B cell (primary cell): ENCODE results near the gene IL12RB1. TPM values are rescaled to one million over a fixed set of nuclear protein-coding genes. Genes with fewer than 3 reads are reported as not detected.

ENCODE experiments used
- ATAC-seq: fragments of 200-7000 bp; cut with Tn5 transposase; one replicate; pipeline ENCODE4 v1.10.0; 2021; ENCODE audit warnings: low read depth, mild to moderate bottlenecking, moderate number of reproducible peaks, moderate library complexity
- CTCF ChIA-PET: fragments of 350-600 bp; sonication (Branson Sonifier 250); formaldehyde crosslinking; loops from one replicate; lab custom pipeline; 2021; ENCODE audit warnings: antibody characterized with exemption, inconsistent platforms; lab: Charles Lee
- POLR2A ChIA-PET: fragments of 350-600 bp; sonication (Branson Sonifier 250); formaldehyde crosslinking; loops from one replicate; lab custom pipeline; 2021; ENCODE audit warnings: antibody characterized with exemption; lab: Charles Lee
- DNase-seq: peaks from one replicate; pipeline ENCODE4 v3.0.0; 2013
- H2AFZ ChIP-seq: 2 replicates; pipeline ENCODE4 v1.6.1; 2012; ENCODE audit warnings: mild to moderate bottlenecking, low read depth, low read length; ENCODE audit not compliant: insufficient read depth, poor library complexity, severe bottlenecking
- H3K27ac ChIP-seq, 2 donors: 1 replicate in 1 of 2; 2 replicates in 1 of 2; pipeline ENCODE4 v1.5.1; 2012 to 2013; ENCODE audit warnings: low read length in 2 of 2, mild to moderate bottlenecking in 2 of 2, moderate library complexity in 1 of 2
- H3K27me3 ChIP-seq, 4 experiments: fragments of 200-600 bp in 1 of 4; sonication (generic) in 1 of 4; replicated peaks in 1 of 4; 1 replicate in 2 of 4; 2 replicates in 2 of 4; pipeline versions ENCODE4 v1.6.1 to v1.7.0; 2013 to 2016; ENCODE audit warnings: low read length in 3 of 4, mild to moderate bottlenecking in 2 of 4, mixed read lengths in 1 of 4, moderate library complexity in 1 of 4; ENCODE audit not compliant: insufficient read depth in 4 of 4, control insufficient read depth in 3 of 4; ENCODE audit errors: control extremely low read depth in 1 of 4
- H3K36me3 ChIP-seq, 2 experiments: replicated peaks in 1 of 2; 1 replicate in 1 of 2; 2 replicates in 1 of 2; pipeline versions ENCODE4 v1.6.1 to v1.7.1; 2013; ENCODE audit warnings: low read length in 1 of 2; ENCODE audit not compliant: insufficient read depth in 2 of 2, control insufficient read depth in 1 of 2; ENCODE audit errors: control extremely low read depth in 1 of 2, extremely low read depth in 1 of 2
- H3K4me1 ChIP-seq, 2 donors: fragments of 200-600 bp in 1 of 2; sonication (generic) in 1 of 2; 1 replicate in 1 of 2; 2 replicates in 1 of 2; pipeline versions ENCODE4 v1.5.1 to v1.6.1; 2013 to 2017; ENCODE audit warnings: low read length in 2 of 2; ENCODE audit not compliant: control insufficient read depth in 2 of 2, insufficient read depth in 2 of 2
- H3K4me2 ChIP-seq: replicated peaks from 2 replicates; pipeline ENCODE3; 2012; ENCODE audit warnings: mild to moderate bottlenecking, low read depth, low read length; ENCODE audit not compliant: poor library complexity, severe bottlenecking
- H3K4me3 ChIP-seq, 5 experiments: fragments of 200-600 bp in 1 of 5; sonication (generic) in 1 of 5; 1 replicate in 3 of 5; 2 replicates in 2 of 5; pipeline versions ENCODE4 v1.5.1 to v1.7.0; 2011 to 2016; ENCODE audit warnings: low read length in 4 of 5, mild to moderate bottlenecking in 4 of 5, low read depth in 2 of 5, control low read depth in 1 of 5, moderate library complexity in 1 of 5; ENCODE audit not compliant: insufficient read depth in 1 of 5; ENCODE audit errors: control extremely low read depth in 1 of 5, extremely low read depth in 1 of 5
- H3K79me2 ChIP-seq: fragments of 200-600 bp; sonication (generic); one replicate; pipeline ENCODE4 v1.6.0; 2016; ENCODE audit warnings: low read length; ENCODE audit not compliant: control insufficient read depth, insufficient read depth
- H3K9ac ChIP-seq: fragments of 200-600 bp; sonication (generic); 2 replicates; pipeline ENCODE4 v1.6.1; 2017; ENCODE audit warnings: mild to moderate bottlenecking, low read length, moderate library complexity
- H3K9me3 ChIP-seq, 3 donors: one replicate each; pipeline versions ENCODE4 v1.6.1 to v1.7.1; 2013; ENCODE audit warnings: low read length in 2 of 3; ENCODE audit not compliant: control insufficient read depth in 2 of 3, insufficient read depth in 1 of 3; ENCODE audit errors: control extremely low read depth in 1 of 3
- H4K20me1 ChIP-seq: 2 replicates; pipeline ENCODE4 v1.6.0; 2012; ENCODE audit warnings: mild to moderate bottlenecking, low read length; ENCODE audit not compliant: insufficient read depth, control insufficient read depth, poor library complexity, severe bottlenecking
- H3K27ac Mint-ChIP-seq: one replicate; pipeline ENCODE4 v1.8.0; 2021; ENCODE audit warnings: mixed read lengths
- H3K27me3 Mint-ChIP-seq: one replicate; pipeline ENCODE4 v1.8.0; 2021; ENCODE audit warnings: mixed read lengths
- H3K4me1 Mint-ChIP-seq: one replicate; pipeline ENCODE4 v1.8.0; 2021; ENCODE audit warnings: mixed read lengths
- H3K4me3 Mint-ChIP-seq: one replicate; pipeline ENCODE4 v1.8.0; 2021; ENCODE audit warnings: mixed read lengths
- H3K9me3 Mint-ChIP-seq: one replicate; pipeline ENCODE4 v1.8.0; 2022; ENCODE audit warnings: mixed read lengths; ENCODE audit not compliant: insufficient read depth
- EZH2 ChIP-seq: IDR thresholded peaks from 2 replicates; pipeline ENCODE4 v1.6.1; 2012; ENCODE audit warnings: borderline replicate concordance, low read depth, mild to moderate bottlenecking, moderate library complexity, low read length; ENCODE audit not compliant: insufficient read depth, poor library complexity, severe bottlenecking
- WGBS: methylation state at CpG from one replicate; pipeline ENCODE4 v1.1.5; 2013; ENCODE audit warnings: missing lambda C conversion rate; ENCODE audit not compliant: insufficient coverage; 5-methylcytosine and 5-hydroxymethylcytosine counted together
- intact Hi-C: fragments of 100-400 bp; cut with micrococcal nuclease; formaldehyde crosslinking; loops from one replicate; pipeline ENCODE4 v1.10.0; 2022
- polyA plus RNA-seq: library from polyadenylated mRNA; depleted of rRNA; stranded (reverse); fragments of >200 nt; gene quantifications from 2 replicates; pipeline ENCODE4 v1.2.3, GENCODE V29; 2012
- total RNA-seq, 2 donors: library from RNA; stranded (reverse); fragments of 120-200 nt in 1 of 2; gene quantifications; 1 replicate in 1 of 2; 2 replicates in 1 of 2; pipeline versions ENCODE4 v1.2.3 to v1.2.4, GENCODE V29; 2013 to 2022
- TF ChIP-seq, protein P1 (sequence below): fragments of 200-600 bp; IDR thresholded peaks from one replicate; pipeline ENCODE4 v1.8.0; 2022; ENCODE audit warnings: antibody characterized with exemption, mild to moderate bottlenecking

Gene IL12RB1
- total and polyA plus RNA-seq, 2 donors (not counting 1 experiment from before 2014, with no cell fraction given) = 18.8 to 24.5 TPM

DNA sequence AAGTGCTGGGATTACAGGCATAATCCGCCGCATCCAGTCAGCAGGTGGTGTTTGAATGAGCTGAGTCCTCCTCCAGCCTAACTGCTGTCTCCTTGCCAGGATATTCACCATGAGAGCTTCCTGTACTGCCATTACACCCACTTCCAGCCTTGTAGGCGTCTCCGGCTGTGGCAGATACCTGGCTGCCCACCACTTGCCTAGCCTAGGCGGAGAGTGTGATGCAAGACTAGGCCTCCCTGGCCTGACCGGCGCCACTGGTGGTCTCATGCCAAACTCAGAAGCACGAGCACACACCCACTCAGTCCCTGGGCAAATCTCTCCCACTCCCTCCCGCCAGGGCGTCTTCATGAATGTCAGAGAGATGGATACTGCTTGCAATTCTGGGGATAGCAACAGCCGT, 16.6 kb downstream of the IL12RB1 start:
- H3K4me1 Mint-ChIP-seq = no peaks in the 10 kb centered on the region
- H3K9me3 Mint-ChIP-seq = no peaks in the 10 kb centered on the region
- Histone ChIP-seq H3K4me2 (no peak overlapping the region), H3K9me3 (no peaks in the 10 kb centered on the region), H3K4me3 (no peak overlapping the region), H3K36me3 (peaks cover 0 to 20% of the 10 kb centered on the region in 2 experiments), H4K20me1 (no peaks in the 10 kb centered on the region), H3K27ac (no peak overlapping the region), H3K4me1 (no peaks in the 10 kb centered on the region), H3K9ac (no peak overlapping the region), H3K27me3 (no peaks in the 10 kb centered on the region), H3K79me2 (no peaks in the 10 kb centered on the region), H2AFZ (no peak overlapping the region)
- TF ChIP-seq, protein P1, sequence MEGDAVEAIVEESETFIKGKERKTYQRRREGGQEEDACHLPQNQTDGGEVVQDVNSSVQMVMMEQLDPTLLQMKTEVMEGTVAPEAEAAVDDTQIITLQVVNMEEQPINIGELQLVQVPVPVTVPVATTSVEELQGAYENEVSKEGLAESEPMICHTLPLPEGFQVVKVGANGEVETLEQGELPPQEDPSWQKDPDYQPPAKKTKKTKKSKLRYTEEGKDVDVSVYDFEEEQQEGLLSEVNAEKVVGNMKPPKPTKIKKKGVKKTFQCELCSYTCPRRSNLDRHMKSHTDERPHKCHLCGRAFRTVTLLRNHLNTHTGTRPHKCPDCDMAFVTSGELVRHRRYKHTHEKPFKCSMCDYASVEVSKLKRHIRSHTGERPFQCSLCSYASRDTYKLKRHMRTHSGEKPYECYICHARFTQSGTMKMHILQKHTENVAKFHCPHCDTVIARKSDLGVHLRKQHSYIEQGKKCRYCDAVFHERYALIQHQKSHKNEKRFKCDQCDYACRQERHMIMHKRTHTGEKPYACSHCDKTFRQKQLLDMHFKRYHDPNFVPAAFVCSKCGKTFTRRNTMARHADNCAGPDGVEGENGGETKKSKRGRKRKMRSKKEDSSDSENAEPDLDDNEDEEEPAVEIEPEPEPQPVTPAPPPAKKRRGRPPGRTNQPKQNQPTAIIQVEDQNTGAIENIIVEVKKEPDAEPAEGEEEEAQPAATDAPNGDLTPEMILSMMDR = no peak
- TF ChIP-seq EZH2 = no peak
- CTCF ChIA-PET = interaction anchor here (0.9 to 1.8 kb wide), 2 partner anchors 28 to 132 kb away, joined by 4 to 5 read pairs; no protein-coding TSS in a partner anchor
- DNase-seq (no peak), ATAC-seq (no peak)
- H3K27me3 Mint-ChIP-seq = no peaks in the 10 kb centered on the region
- no peak overlapping the region for H3K4me3 Mint-ChIP-seq
- H3K27ac Mint-ChIP-seq = no peak overlapping the region
- intact Hi-C loops = no loop called here
- POLR2A ChIA-PET = interaction anchor here (0.6 to 0.8 kb wide), 2 partner anchors 66 to 69 kb away, joined by 3 read pairs; no protein-coding TSS in a partner anchor
- 96% methylated on average over 11 of the region's 11 CpGs for WGBS

DNA sequence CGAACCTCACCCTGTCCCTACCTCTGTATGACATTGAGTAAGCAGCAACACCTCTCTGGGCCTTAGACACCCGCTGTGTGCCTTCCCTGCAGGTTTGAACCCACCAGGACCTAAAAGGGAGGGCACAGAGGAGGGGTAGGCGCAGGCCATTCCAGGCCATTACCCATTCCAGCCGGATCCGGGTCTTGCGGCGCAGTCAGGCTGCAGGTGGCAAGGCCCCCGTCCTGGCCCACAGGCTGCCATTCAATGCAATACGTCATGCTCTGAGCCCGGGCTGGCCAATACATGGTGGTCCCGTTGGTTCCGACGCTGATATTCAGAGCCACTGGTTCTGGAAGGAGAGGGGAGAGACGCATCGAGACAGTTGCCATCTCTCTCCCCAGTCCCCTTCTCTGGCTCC, 17.4 kb downstream of the IL12RB1 start:
- POLR2A ChIA-PET = no interaction called here
- 78% methylated on average over 8 of the region's 15 CpGs for WGBS
- TF ChIP-seq, protein P1 = no peak
- H3K27ac Mint-ChIP-seq = no peak overlapping the region
- Histone ChIP-seq H3K9ac (no peak overlapping the region), H4K20me1 (no peaks in the 10 kb centered on the region), H2AFZ (no peak overlapping the region), H3K4me1 (no peaks in the 10 kb centered on the region), H3K9me3 (no peaks in the 10 kb centered on the region), H3K79me2 (no peaks in the 10 kb centered on the region), H3K27me3 (no peaks in the 10 kb centered on the region), H3K27ac (no peak overlapping the region), H3K4me2 (no peak overlapping the region), H3K4me3 (no peak overlapping the region), H3K36me3 (peaks cover 0 to 20% of the 10 kb centered on the region in 2 experiments)
- peaks cover 3% of the 10 kb centered on the region for H3K4me1 Mint-ChIP-seq
- no peaks in the 10 kb centered on the region for H3K9me3 Mint-ChIP-seq
- ATAC-seq (no peak), DNase-seq (no peak)
- CTCF ChIA-PET = no interaction called here
- no peaks in the 10 kb centered on the region for H3K27me3 Mint-ChIP-seq
- intact Hi-C loops = no loop called here
- no peak overlapping the region for H3K4me3 Mint-ChIP-seq
